HG02798 (cell line): Measurements from ENCODE around the gene BCR.
A peak's percentile ranks its signal among the peaks of the same experiment; 100 is the strongest.

Source experiments
- ATAC-seq: cut with Tn5 transposase; IDR thresholded peaks from one replicate; pipeline ENCODE4 v1.9.1; 2021; ENCODE audit warnings: mild to moderate bottlenecking; ENCODE audit not compliant: unreplicated experiment, poor library complexity

The BCR gene

DNA sequence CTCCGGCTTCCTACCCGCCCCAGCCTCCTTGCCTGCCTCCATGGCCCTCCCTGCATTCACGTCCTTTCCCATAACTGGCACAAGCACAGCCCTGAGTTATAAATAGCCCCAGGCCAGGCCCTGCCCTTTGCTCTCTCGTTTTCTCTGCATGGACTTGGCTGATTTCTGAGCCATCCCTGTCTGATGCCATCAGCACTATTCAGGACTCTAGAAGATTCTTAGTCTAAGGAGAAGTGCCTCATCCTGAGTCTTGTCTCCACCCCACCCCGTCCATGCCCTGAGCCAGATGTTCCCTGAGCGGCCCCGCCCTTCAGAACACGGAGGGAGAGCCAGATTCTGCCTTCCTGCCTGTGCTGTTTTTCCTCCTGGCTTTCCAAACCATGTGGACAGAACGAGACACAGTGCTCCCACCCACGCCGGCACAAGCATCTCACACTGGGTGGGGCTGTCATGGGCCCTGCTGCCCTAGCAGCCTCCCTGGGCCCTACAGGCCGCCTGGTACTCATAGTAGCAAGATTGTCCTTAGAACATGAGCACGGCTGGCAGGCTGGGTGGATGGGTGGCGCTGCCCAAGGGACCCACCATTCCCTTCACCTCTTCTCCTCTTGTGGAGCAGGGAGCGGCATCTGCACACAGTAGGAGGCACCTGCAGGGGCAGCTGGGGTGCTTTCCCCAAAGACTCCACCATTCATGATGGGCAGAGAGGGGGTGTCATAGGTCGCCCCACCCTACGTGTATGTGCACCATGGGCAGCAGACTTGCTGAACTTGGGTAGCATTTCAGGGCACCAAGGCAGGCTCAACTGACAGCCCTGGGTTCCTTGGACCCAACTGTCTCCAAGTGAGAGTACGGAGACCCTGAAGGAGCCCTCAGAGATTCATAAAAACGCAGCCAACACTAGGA is 76.9 kb downstream of the BCR start:
- no peak for ATAC-seq

DNA sequence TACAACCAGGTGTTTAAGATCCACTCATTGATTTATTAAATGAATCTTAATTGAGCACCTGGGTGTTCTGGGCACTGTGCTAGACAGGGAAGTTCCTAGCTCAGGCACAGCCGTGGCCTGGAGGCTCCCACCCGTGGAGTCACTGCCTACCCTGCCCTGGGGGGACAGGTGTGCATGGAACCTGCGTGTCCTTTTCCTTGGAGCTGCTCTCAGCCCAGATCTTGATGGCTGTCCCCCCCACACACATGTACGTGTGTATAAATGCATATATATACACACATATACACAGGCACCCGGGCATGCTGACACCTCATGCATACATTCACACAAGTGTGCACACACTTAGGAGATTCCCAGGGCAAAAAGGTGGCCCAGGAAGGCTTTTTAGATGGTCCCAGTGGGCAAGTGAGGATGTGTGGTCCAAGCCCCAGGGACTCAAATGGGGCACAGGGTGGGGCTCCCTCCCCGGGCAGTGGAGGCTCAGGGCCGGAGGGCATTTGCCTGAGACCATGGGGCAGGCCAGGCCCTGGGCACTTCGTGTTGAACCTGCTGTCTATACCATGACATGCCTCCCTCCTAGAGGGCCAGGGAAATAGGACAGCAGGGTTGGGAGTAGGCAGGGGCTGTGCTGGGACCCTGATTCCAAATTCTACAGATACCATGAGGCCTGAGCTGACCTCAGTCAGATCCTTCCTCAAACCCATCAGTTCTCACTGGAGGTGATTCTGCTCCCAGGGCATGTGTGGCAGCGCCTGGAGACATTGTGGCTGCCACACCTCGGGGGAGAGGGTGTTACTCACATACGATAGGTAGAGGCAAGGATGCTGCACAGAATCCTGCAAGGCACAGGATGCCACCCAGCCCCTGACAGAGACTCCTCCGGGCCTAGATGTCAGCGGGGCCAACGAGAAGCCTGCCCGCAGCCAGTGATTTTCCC is 77.8 kb downstream of the BCR start:
- no peak for ATAC-seq

DNA sequence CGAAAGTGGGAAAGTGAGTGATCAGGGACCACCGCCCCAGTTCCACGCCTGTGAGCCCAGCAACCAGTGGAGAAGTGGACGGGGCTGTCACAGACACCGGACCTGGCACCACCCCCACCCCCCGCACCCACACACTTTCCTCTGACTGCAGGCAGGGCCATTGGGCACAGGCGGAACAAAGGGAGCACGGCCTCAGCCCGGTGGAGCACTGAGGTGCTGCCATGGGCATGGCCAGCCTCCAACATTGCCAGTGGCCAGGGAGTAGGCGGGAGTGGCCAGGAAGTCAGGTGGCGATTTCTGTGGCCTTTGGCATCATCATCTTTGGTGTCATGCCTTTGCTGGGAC is 78.5 kb downstream of the BCR start:
- ATAC-seq: no peak

DNA sequence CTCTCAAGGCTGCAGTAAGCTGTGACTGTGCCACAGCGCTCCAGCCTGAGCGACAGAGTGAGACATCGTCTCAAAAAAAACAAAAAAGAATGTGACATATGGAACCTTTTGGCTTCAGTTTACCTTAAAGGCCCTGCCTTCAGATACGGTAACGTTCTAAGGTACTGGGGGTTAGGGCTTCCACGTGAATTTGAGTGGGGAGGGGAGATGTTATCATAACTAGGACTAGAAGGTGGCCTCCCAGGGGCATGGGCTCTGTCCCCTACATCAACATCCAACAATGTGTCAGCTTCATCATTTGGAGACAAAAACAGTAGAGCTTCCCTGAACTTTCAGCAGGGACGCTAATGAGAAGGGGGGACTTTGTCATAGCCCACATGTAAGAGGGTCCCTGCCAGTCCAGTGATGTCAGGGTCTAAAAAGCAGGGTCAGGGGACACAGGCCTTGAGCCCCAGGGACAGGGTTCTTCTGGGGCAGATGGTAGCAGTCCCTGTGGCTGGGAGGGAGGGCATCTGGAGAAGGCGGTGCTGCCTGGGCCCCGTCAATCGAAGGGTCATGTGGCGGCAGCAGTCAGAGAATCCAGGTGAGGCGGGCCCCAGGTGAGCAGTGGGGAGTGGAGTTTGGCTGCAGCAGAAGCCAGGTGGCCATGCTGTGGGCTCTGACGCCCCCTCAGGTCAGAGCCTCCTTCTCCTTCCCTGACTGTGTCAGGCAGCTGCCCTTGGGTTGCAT is 79.8 kb downstream of the BCR start:
- no peak for ATAC-seq

DNA sequence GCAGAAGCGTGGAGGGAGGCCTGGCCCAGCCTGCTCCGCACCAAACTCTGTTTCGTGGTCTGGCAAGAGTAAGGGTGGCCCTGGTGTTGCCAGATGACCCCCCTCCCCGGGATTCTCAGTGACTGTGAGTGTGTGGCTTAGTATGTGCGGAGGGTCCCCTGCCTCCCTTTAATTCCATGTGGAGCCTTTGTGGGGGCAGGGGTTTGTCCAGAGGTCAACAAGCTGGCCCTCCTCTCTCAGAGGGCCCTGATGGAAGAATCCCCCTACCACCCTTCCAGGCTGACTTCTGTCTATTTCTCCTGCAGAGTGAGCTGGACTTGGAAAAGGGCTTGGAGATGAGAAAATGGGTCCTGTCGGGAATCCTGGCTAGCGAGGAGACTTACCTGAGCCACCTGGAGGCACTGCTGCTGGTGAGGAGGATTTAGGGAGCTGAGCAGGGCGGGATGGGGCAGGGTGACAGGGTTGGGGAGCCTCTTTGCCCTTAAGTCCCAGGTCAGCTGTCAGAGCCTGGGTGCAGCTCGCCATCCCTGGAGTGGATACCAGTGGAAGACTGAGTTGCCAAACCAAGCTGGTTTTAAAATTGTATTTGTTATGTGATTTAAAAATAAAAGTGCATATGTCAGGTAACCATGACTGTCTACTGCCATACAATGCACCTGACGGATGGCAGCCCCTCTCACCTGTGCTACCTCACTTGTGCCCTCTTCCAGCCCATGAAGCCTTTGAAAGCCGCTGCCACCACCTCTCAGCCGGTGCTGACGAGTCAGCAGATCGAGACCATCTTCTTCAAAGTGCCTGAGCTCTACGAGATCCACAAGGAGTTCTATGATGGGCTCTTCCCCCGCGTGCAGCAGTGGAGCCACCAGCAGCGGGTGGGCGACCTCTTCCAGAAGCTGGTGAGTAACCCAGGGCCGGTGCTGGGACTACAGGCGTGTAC is 80.6 kb downstream of the BCR start:
- ATAC-seq: no peak

DNA sequence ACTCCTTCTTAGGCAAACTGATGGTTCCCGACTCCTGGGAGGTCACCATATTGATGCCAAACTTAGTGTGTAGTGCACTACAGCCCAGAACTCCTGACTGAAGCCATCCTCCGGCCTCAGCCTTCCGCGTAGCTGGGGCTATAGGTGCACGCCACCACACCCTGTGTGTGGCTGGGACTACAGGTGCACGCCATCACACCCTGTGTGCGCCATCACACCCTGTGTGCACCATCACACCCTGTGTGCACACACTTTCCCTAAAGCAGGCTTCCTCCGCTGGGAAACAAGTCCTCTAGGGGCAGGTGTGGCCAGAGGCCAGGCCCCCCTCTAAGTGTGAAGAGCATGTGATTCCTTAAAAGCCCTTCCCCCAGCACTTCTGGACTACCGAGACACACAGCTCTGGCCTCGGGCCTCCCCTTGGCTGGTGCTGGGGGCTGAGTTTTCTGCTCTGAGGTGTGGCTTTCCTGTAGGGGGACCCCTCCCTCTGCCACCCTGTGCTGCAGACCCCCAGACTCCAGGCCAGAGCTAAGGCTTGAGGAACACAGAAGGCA is 81.7 kb downstream of the BCR start:
- ATAC-seq: no peak

DNA sequence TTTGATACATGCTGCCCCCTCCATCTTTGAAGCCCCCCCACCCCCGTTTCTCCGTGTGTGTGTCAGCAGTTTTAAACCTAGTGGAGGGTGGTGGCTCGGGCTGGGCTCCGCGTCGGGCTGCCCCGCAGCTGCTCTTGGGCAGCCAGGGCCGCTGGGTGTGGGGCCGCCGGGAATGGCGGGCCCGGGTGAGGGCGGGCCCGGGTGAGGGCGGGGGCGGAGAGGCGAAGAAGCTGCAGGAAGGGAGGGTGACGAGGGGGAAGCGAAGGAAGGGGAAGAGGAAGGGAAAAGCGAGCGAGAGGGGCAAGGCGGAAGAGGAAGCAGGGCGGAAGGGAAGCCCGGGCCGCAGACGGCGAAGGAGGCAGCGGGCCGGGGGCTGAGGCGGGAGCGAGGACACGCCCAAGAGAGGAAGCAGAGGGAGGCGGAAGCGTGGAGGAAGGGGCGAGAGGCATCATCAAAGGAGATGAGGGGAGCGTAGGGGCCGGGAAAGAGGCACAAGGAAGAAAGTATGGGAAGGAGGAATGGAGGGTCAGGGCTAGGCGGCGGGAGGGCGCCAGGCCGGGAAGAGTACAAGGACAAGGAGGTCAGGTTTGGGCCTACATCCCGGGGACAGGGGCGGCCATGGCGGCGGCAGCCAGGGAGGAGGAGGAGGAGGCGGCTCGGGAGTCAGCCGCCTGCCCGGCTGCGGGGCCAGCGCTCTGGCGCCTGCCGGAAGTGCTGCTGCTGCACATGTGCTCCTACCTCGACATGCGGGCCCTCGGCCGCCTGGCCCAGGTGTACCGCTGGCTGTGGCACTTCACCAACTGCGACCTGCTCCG is 82.4 kb downstream of the BCR start:
- no peak for ATAC-seq

DNA sequence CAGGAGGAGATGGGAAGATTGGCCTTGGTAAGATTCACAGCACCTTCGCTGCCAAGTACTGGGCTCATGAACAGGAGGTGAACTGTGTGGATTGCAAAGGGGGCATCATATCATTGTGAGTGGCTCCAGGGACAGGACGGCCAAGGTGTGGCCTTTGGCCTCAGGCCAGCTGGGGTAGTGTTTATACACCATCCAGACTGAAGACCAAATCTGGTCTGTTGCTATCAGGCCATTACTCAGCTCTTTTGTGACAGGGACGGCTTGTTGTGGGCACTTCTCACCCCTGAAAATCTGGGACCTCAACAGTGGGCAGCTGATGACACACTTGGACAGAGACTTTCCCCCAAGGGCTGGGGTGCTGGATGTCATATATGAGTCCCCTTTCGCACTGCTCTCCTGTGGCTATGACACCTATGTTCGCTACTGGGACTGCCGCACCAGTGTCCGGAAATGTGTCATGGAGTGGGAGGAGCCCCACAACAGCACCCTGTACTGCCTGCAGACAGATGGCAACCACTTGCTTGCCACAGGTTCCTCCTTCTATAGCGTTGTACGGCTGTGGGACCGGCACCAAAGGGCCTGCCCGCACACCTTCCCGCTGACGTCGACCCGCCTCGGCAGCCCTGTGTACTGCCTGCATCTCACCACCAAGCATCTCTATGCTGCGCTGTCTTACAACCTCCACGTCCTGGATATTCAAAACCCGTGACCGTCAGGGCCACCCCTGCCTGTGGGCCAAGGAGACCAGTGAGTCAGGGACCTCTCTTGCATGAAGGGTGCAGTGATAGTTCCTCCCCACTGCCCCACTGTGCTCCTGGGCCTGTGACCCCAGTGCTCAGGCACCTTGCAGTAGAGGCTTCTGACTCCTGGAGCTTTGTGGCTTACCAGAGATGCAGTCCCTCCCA is 83.6 kb downstream of the BCR start:
- ATAC-seq: peak; percentile 86

DNA sequence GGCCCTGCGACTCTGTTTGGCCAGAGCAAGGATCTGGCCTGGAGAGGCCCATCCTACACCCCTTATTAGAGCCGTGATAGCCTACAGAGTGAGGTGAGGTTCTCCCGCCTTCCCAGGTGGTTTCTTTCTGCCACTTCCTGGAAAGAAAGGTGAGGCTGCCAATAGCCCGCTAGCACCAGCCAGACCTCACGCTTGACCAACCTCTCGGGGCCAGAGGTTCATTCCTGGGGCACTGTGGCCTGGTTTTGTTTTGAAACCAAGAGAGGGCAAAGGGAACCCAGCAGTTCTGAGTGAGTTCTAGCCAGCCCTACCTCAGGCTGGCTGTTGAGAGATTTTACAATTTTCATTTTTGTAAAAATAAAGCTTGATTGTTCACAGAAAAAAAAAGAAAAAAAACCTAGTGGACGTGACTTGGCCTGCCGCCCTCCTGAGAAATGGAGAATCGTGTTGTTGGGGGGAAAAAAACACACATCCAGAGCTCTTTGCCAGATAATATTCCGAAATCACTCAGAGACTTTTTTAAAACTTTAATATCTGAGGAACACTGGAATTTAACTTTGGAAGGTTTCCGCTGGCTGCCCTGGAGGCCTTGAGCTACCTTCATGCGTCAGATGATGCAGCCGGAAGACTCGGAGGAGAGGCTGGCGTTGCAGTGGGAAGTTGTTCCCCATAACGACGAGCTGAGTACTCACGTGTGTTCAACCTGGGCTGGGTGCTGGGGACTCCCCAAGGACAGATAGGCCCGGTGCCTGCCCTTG is 84.5 kb downstream of the BCR start:
- peak; percentile 4 for ATAC-seq

DNA sequence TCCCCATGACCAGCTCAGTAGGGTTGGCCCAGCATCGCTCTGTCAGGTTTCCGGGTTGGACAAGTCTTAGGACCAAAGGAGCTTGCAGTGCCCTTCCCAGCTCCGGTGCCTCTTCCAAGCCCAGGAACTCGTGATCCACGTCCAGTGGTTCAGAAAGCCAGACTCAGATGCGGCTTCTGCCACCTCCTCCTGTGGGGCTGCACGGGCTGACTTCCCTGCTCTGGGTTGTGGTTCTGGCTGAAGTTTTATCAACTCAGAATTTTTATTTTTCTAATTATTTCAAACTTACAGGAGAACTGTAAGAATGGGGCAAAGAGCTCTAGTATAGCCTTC is 85.0 kb downstream of the BCR start:
- no peak for ATAC-seq

DNA sequence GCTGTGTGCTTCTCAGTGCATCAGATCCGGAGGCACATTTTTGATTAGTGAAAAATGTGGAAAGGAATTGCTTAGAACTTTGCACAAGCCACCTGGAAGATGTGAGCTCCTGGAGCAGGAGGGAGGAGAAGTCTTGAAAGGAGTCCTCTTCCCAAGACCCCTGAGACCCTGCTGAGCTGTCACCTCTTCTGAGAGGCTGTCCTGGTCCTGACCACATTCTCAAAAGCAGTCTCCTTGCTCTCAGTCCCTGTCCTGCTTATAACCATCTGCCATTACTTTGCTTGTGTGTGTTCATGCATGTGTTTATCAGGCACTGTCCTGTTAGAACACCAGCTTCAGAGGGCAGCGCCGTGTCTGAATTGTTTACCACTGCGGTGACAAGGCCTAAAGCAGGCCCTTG is 86.5 kb downstream of the BCR start:
- ATAC-seq: no peak

DNA sequence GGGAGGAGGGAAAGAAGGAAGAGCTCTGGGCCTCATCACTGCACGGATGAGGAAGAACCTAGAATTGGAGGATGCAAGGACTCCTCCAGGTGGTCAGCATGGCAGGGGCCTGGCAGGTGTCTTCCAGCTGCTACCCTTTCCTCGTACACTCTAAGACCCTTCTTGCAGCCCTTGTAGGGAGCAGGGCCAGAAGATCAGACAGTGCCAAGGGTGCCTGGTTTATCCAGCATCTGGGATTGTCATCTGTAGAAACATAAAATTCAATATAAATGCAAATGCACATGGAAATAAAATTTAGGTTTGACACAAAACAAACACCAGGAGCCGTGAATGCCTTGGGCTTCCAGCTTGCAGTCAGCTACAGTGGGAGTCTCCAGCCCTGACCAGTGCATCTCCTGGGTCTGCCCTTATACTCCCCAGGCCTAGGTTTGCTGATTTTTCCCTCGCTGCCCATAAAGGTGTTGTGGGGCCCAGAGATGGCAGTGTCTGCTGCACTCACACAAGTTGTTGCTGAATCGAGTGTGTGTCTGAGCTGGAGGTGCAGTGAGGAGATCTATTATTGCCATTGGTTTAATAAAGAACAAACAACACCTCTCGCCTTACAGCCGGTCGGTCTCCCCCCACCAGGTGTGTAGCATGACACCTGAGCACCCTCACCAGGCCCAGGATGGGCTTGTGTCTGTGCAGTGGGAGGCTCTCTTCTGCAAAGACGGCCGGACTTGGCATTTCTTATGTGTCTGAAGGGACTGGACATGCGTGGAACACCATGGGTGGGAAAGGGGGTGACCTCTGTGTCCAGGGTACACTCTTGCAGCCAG is 87.1 kb downstream of the BCR start:
- no peak for ATAC-seq

DNA sequence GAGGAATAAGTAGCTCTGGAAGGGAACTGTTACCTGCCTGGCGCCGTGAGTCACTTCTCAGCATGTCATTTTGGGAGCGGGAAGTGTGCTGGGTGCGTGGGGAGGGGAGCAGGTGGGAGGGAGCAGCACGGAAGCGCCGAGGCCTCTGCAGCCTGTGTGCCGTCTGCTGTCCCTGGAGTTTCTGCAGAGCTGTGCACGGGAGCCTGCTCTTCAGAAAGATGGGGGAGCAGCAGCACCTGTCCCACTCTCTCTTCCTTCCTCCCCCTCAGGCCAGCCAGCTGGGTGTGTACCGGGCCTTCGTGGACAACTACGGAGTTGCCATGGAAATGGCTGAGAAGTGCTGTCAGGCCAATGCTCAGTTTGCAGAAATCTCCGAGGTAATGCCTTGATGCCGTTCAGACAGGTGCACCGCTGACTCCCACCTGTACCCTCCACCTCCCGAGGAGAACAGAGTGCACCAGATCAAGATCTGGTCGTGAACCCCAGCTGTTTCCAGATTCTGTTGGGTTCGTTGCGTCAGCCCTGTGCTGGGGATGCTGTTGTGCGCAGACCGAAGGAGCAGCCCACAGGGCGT is 87.9 kb downstream of the BCR start:
- no peak for ATAC-seq

DNA sequence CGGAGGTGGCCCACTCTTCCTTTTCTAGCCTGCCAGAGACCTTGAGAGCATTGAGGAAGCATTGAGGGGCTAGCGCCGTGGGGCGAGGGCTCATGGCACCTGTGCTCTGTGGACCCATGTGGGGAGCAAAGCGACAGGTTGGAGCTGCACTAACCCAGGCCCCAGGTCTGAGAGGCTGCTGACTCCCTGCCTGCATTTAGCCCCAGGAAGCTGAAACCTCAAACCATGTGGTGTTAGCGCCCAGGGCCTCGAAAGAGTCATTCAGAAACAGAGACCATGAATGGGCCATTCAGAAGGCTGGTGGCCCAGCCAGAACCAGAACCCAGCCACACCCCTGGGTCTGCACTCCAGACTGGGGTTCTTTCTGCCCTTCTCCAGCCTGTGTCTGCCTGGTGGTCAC is 88.6 kb downstream of the BCR start:
- peak; percentile 43 for ATAC-seq

DNA sequence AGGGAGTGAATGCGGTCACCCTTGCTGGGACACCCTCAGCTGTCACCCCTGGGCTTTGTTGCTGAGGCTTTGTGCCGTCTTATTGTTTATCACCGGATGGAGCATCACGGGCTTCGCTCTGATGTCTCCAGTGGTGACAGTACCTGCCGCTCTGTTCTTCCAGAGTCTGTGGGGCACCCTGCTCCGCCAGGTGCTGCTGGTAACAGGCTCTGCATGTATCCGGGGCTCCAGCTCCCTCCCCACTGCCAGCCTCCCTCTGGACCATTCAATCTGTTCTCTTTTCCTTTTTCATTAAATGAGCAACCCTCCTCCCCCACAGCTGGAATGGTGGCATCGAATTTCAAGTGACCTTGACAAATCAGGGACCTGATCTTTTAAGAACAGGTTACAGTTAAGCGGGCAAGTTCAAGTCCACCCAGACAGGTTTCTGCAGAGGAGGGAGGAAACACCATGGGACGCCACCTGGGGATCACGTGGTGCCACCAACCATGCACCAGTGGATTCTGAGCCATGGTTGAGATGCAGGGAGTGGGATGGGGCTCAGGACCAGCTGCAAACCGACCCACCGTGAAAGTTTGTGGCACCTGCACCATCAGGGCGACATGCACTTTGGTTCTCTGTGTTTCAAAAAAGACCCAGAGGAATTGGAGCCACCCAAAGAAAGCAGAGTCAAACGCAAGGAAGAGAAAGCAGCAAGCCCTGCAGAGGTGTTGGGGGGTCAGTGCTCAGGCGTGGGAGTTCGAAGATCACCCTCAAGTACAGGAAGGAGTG is 89.3 kb downstream of the BCR start:
- no peak for ATAC-seq
